Esophagus mucosa (tissue), 1 donor: Measurements from ENCODE around the gene XIRP1. TPM values are rescaled to one million over a fixed set of nuclear protein-coding genes. Genes with fewer than 3 reads are reported as not detected.

ENCODE experiments used
- ATAC-seq: fragments of 200-7000 bp; cut with Tn5 transposase; one replicate; pipeline ENCODE4 v1.9.1; 2020
- total RNA-seq: library from RNA; stranded (reverse); gene quantifications from one replicate; pipeline ENCODE4 v1.2.4, GENCODE V29; 2023
- donor health status: DM: yes; HTN: yes; CAD: no.

XIRP1 gene
- total RNA-seq, 1 donor from 2014 or later, result not detected

- no peak for ATAC-seq
These were observed 34.2 kb downstream of the XIRP1 start for GRCh38 chr3:39158148-39158715.

- no peak for ATAC-seq
These were observed 35.0 kb downstream of the XIRP1 start for GRCh38 chr3:39157359-39157758.

- no peak for ATAC-seq
These were observed 36.0 kb downstream of the XIRP1 start for GRCh38 chr3:39156421-39156820.

GRCh38 chr3:39154280-39155021 is 37.9 kb downstream of the XIRP1 start:
- no peak for ATAC-seq

GRCh38 chr3:39153977-39154279 is 38.5 kb downstream of the XIRP1 start:
- no peak for ATAC-seq

- peak; percentile 9 for ATAC-seq
These were observed 41.4 kb downstream of the XIRP1 start for GRCh38 chr3:39150803-39151631.

GRCh38 chr3:39150148-39150802 is 42.1 kb downstream of the XIRP1 start:
- no peak for ATAC-seq

- no peak for ATAC-seq
These were observed 42.8 kb downstream of the XIRP1 start for GRCh38 chr3:39149498-39150147.

- no peak for ATAC-seq
These were observed 43.3 kb downstream of the XIRP1 start for GRCh38 chr3:39149059-39149455.

- ATAC-seq, result no peak
These were observed 43.8 kb downstream of the XIRP1 start for GRCh38 chr3:39148435-39149058.

GRCh38 chr3:39147711-39148434 is 44.5 kb downstream of the XIRP1 start:
- ATAC-seq, result no peak

- peak; percentile 84 for ATAC-seq
These were observed 45.5 kb downstream of the XIRP1 start for GRCh38 chr3:39146611-39147591.

- ATAC-seq, result peak; percentile 3
These were observed 46.3 kb downstream of the XIRP1 start for GRCh38 chr3:39146083-39146501.

GRCh38 chr3:39144748-39145380 is 47.5 kb downstream of the XIRP1 start:
- no peak for ATAC-seq

- no peak for ATAC-seq
These were observed 48.2 kb downstream of the XIRP1 start for GRCh38 chr3:39144095-39144747.

GRCh38 chr3:39143051-39143885 is 49.1 kb downstream of the XIRP1 start:
- no peak for ATAC-seq

GRCh38 chr3:39142067-39142466 is 50.3 kb downstream of the XIRP1 start:
- peak; percentile 0 for ATAC-seq
